ENCODE results near the gene EIF4B.

DNA sequence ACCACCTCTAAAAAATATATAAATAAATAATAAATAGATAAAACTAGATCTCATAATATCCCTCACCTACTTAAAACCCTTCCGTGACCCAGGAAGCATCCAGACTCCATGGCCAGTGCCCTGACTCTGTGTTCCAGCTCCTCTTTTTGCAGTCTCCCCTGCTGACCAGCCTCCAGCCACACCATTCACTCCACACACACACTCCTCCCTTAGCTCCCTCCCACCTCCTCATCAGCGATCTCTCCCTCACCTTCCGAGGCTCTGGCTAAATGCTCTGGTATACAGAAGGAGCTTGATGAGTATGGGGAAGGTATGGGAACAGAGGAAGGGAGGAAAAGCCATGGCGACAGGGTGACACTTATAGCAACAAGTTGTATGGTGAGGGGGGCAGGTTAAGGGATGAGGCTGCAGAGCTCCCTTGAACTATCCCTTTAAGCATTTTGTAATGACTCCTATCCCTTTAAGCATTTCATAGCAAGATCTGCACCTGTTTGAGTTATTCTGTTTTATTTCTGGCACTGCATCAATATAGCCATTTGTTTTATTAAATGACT is 26.1 kb upstream of the EIF4B start:
- TF ChIP-seq, protein P1, sequence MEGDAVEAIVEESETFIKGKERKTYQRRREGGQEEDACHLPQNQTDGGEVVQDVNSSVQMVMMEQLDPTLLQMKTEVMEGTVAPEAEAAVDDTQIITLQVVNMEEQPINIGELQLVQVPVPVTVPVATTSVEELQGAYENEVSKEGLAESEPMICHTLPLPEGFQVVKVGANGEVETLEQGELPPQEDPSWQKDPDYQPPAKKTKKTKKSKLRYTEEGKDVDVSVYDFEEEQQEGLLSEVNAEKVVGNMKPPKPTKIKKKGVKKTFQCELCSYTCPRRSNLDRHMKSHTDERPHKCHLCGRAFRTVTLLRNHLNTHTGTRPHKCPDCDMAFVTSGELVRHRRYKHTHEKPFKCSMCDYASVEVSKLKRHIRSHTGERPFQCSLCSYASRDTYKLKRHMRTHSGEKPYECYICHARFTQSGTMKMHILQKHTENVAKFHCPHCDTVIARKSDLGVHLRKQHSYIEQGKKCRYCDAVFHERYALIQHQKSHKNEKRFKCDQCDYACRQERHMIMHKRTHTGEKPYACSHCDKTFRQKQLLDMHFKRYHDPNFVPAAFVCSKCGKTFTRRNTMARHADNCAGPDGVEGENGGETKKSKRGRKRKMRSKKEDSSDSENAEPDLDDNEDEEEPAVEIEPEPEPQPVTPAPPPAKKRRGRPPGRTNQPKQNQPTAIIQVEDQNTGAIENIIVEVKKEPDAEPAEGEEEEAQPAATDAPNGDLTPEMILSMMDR (IDR thresholded peaks at IDR 0.05) = no peak
- TF ChIP-seq POLR2A (IDR thresholded peaks at IDR 0.05) (no peak), EP300 (IDR thresholded peaks at IDR 0.05) (no peak)
